Lung (tissue), 16 donors: ENCODE results near the gene C9orf50. TPM values are rescaled to one million over a fixed set of nuclear protein-coding genes. Genes with fewer than 3 reads are reported as not detected.

ENCODE experiments used
- ATAC-seq: fragments of 200-7000 bp; cut with Tn5 transposase; one replicate; pipeline ENCODE4 v1.9.1; 2020; ENCODE audit warnings: moderate number of reproducible peaks; ENCODE audit not compliant: insufficient read depth, low FRiP score
- DNase-seq, 3 donors: peaks; one replicate each; pipeline ENCODE4 v3.0.0-alpha.2; 2013 to 2017
- H3K27ac ChIP-seq, 2 donors: one replicate each; pipeline ENCODE4 v1.5.1; 2013; ENCODE audit warnings: mild to moderate bottlenecking in 2 of 2, moderate library complexity in 2 of 2, control low read depth in 1 of 2, inconsistent platforms in 1 of 2, low read depth in 1 of 2, low read length in 1 of 2
- H3K27me3 ChIP-seq, 3 donors: one replicate each; pipeline ENCODE4 v1.5.1; 2013; ENCODE audit warnings: low read length in 2 of 3; ENCODE audit not compliant: control insufficient read depth in 3 of 3, insufficient read depth in 3 of 3
- H3K36me3 ChIP-seq, 4 donors: one replicate each; pipeline ENCODE4 v1.5.1; 2013; ENCODE audit warnings: low read length in 4 of 4, mild to moderate bottlenecking in 1 of 4, moderate library complexity in 1 of 4; ENCODE audit not compliant: control insufficient read depth in 4 of 4, insufficient read depth in 4 of 4
- H3K4me1 ChIP-seq, 5 donors: one replicate each; pipeline ENCODE4 v1.5.1; 2013; ENCODE audit warnings: low read length in 5 of 5, mild to moderate bottlenecking in 2 of 5, moderate library complexity in 1 of 5; ENCODE audit not compliant: control insufficient read depth in 5 of 5, insufficient read depth in 5 of 5
- H3K4me3 ChIP-seq: one replicate; pipeline ENCODE4 v1.5.1; 2013; ENCODE audit warnings: mild to moderate bottlenecking, control low read depth, moderate library complexity
- H3K9ac ChIP-seq, 2 donors: one replicate each; pipeline ENCODE4 v1.5.1; 2013; ENCODE audit warnings: low read length in 2 of 2, control low read depth in 1 of 2; ENCODE audit not compliant: insufficient read depth in 1 of 2
- H3K9me3 ChIP-seq, 4 donors: one replicate each; pipeline ENCODE4 v1.5.1; 2013; ENCODE audit warnings: low read length in 3 of 4, mild to moderate bottlenecking in 1 of 4, moderate library complexity in 1 of 4; ENCODE audit not compliant: control insufficient read depth in 4 of 4, insufficient read depth in 3 of 4
- WGBS, 2 donors: extraction: QIAGEN DNeasy Blood & Tissue Kit; methylation state at CpG; one replicate each; pipeline ENCODE4 v1.1.7; 2013; 5-methylcytosine and 5-hydroxymethylcytosine counted together
- long read RNA-seq, 5 donors: transcript quantifications; one replicate each; lab custom pipeline, GENCODE V29; 2026
- polyA plus RNA-seq, 2 donors: library from polyadenylated mRNA; stranded (reverse); fragments of 200-250 nt; gene quantifications; one replicate each; pipeline ENCODE4 v1.2.1, GENCODE V29; 2013
- total RNA-seq, 2 donors: library from RNA; depleted of rRNA in 1 of 2; stranded (reverse); fragments of >200 nt in 1 of 2; gene quantifications; one replicate each; pipeline ENCODE4 v1.2.1, GENCODE V29; 2014 to 2021
- TF ChIP-seq, protein P1 (sequence below): IDR thresholded peaks from 2 replicates; pipeline ENCODE4 v1.5.1; 2012; ENCODE audit warnings: mild to moderate bottlenecking; ENCODE audit errors: control extremely low read depth, extremely low read depth
- donor health status: control.
- donor health status: control.
- donor health status: Bipolar disorder and iron deficiency.
- donor health status: healthy.
- donor health status: DM: yes; HTN: yes; CAD: no.

Gene C9orf50, protein sequence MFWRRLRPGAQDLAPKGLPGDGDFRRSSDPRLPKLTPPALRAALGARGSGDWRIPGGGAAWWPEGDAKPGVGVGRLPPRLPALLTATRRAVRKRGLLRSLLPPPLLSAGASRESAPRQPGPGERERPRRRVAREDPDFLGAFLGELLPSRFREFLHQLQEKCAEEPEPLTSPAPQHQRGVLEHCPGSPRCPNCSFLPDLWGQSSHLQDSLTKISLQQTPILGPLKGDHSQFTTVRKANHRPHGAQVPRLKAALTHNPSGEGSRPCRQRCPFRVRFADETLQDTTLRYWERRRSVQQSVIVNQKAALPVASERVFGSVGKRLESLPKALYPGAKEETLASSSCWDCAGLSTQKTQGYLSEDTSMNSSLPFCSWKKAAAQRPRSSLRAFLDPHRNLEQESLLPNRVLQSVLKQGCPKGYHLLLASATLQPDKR
- total RNA-seq (under 1 TPM; 0.15 to 0.28 TPM), polyA plus RNA-seq (not detected)
- long read RNA-seq, donor 1, partial matches to known transcripts = 8 of 18 reads
- long read RNA-seq, donor 1, other reads (novel, unspliced or antisense) = 10 of 18 reads
- long read RNA-seq, donor 2, partial matches to known transcripts = 13 of 13 reads
- long read RNA-seq, donor 2, other reads (novel, unspliced or antisense) = 0 of 13 reads
- long read RNA-seq, donor 3 = 0 reads
- long read RNA-seq, donor 4 = 0 reads
- long read RNA-seq, donor 5 = 0 reads

DNA sequence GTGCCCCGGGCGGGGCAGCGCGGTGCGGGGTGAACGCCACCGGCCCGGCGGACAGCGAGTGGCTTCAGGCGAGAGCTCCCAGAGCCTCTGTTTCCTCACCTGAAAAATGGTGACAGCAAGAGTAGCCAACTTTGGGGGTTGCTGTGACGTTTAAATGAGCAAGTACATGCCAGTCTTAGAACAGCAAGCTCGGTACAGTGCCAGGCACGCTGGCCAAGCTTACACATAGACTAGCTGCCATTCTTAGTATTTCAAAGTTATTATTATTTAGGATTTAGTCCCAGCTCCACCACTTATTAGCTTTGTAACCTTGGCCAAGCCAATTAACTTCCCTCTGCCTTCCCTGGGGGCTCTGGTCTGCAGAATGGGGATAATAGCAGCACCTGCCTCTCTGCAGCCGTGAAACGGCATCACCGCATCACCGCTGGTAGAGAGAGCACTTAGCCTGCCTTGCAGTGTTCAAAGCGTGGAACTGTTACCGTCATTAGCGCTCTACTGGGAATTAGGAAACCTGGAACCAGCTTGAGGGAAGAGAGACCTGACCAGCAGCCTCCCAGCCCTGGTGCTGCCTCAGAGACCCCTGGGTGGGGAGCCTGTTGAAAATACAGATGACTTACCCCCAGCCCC is at the start of gene C9orf50:
Gene C9orf50, minus strand, starts transcription at position 433 of the 627 bp plus-strand sequence. CDS start 527 bp downstream, outside the sequence.
- no peak within 1 kb of the TSS for H3K9ac ChIP-seq
- H3K4me3 ChIP-seq = peak within 1 kb of the TSS; percentile 20
- no peak within 1 kb of the TSS for H3K27ac ChIP-seq

DNA sequence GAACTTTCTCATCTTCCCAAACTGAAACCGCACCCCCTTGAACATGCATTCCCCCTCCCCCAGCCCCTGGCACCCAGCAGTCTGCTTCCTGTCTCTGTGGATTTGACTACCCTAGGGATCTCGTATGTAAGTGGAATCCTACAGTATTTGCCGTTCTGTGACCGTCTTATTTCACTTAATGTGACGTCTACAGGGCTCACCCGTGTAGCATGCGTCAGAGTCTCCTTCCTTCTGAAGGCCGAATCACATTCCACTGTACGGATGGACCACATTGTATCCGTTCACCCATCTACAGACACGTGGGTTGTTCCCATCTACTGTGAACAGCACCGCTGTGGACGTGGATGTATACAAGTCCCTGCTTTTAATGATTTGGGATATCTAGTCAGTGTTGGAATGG is 49.0 kb upstream of the C9orf50 start:
- Histone ChIP-seq H3K9ac (no peak overlapping the region), H3K27ac (no peak overlapping the region)
- WGBS, 2 donors = 83 to 90% methylated on average over 13 of the region's 13 CpGs

More for the DNA sequence above, at the start of gene C9orf50:
- ATAC-seq (no peak), DNase-seq (no peak)
- Histone ChIP-seq H3K4me1 (peaks cover 0 to 8% (median 0%) of the 10 kb centered on the region in 5 donors), H3K36me3 (no peaks in the 10 kb centered on the region), H3K9me3 (peaks cover 0 to 1% (median 0%) of the 10 kb centered on the region in 4 donors), H3K27me3 (no peaks in the 10 kb centered on the region)
- TF ChIP-seq, protein P1, sequence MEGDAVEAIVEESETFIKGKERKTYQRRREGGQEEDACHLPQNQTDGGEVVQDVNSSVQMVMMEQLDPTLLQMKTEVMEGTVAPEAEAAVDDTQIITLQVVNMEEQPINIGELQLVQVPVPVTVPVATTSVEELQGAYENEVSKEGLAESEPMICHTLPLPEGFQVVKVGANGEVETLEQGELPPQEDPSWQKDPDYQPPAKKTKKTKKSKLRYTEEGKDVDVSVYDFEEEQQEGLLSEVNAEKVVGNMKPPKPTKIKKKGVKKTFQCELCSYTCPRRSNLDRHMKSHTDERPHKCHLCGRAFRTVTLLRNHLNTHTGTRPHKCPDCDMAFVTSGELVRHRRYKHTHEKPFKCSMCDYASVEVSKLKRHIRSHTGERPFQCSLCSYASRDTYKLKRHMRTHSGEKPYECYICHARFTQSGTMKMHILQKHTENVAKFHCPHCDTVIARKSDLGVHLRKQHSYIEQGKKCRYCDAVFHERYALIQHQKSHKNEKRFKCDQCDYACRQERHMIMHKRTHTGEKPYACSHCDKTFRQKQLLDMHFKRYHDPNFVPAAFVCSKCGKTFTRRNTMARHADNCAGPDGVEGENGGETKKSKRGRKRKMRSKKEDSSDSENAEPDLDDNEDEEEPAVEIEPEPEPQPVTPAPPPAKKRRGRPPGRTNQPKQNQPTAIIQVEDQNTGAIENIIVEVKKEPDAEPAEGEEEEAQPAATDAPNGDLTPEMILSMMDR = no peak
- 26 to 31% methylated on average over 21 of the region's 21 CpGs for WGBS, 2 donors

DNA sequence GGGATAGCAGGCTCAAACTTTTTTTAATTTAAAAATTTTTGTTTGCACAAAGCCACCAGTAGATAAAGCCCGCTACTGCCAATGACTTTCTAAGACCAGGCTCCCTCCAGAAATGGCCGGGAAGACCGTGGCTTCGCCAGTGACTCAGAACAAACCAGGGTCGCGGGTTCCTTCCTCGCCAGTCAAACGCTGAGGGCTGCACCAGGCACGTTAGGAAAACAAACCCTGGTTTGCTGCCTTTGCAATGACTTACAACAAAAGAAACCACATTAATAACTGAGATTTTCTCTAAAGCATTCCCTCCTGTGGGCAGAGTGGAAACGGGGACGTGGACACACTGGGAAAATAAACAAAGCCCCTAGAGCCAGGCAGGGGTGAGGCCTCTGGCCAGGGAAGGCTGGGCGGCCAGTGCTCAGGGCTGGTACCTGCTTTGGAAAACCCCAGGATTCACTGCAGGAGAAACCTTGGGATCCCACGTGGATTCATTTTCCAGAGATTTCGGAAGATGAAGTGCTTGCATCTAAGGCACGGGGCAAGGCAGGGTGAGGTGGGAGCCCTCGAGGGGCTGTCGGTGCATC is 48.3 kb upstream of the C9orf50 start:
- H3K27ac ChIP-seq = no peak overlapping the region
- H3K9me3 ChIP-seq = no peaks in the 10 kb centered on the region
- ATAC-seq (no peak), DNase-seq (no peak)
- peaks cover 5 to 27% (median 13%) of the 10 kb centered on the region in 3 donors for H3K27me3 ChIP-seq
- H3K36me3 ChIP-seq = no peaks in the 10 kb centered on the region
- no peak overlapping the region for H3K4me3 ChIP-seq
- peaks cover 0 to 6% (median 0%) of the 10 kb centered on the region in 5 donors for H3K4me1 ChIP-seq
- TF ChIP-seq, protein P1 = no peak
- no peak overlapping the region for H3K9ac ChIP-seq
- 53 to 59% methylated on average over 17 of the region's 17 CpGs for WGBS, 2 donors

More for the DNA sequence above, 49.0 kb upstream of the C9orf50 start:
- Histone ChIP-seq H3K36me3 (no peaks in the 10 kb centered on the region), H3K4me1 (peaks cover 0 to 6% (median 0%) of the 10 kb centered on the region in 5 donors), H3K27me3 (peaks cover 5 to 23% (median 10%) of the 10 kb centered on the region in 3 donors), H3K9me3 (no peaks in the 10 kb centered on the region), H3K4me3 (no peak overlapping the region)
- TF ChIP-seq, protein P1 = no peak
- no peak for ATAC-seq
- DNase-seq = no peak
